NOMO-1 (cell line): ENCODE results near the gene TRIM9.

Source experiments
- DNase-seq, 2 experiments: peaks; one replicate each; lab custom pipeline; 2025; ENCODE audit not compliant: unreplicated experiment in 2 of 2; lab: John Stamatoyannopoulos, UW

The TRIM9 gene

GRCh38 chr14:51094901-51095853, at the start of gene TRIM9:
TRIM9 (minus strand) TSS chr14:51095105; CDS start chr14:51094939, 166 bp downstream.
- DNase-seq = peak; percentile 93 to 96

DNA sequence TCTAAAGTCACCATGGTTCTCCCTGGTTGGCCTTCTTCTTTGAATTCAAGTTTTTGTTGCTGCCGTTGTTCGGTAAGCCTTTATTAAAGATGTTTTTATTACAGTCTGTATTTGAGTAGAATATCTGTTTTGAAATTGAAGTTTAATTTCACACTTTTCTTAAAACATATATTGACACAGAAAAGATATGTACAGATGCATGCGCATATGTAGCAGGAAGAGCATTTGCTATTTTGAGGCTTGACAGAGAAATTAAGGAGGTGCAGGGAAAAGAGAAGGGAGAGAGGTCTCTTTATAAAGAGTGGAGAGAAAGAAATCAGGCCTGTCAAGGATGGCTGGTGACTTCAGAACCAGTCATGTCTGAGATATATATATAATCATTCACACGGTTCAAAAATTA, 46.0 kb upstream of the TRIM9 start:
- DNase-seq = no peak

GRCh38 chr14:51140338-51140737, 45.4 kb upstream of the TRIM9 start:
- no peak for DNase-seq

DNA sequence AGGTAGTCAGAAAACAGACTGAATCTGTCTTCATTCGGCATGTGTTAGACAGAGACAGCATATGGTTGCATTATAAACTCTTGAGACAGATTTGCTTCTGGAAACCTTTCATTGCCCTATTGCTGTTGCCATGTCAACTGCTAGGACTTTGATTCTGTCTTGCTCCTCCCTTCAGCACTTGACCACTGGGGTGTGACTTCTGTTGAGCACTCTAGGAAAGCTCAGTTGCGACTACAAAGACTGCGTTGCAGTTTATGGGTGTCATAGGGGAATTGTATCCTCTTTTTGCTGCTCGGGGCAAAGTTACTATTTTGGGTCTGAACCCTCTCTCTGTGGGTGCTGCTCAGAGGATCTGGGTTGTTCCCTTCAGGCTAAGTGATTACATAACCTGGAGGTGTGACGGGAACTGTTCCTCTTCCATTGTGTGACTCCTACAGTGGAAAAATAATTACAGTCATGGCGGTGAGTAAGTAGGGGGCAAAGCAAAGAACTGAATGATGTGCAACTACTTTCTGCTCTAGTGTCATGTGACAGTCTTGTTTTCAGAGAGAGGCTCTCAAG, 44.3 kb upstream of the TRIM9 start:
- DNase-seq = no peak

GRCh38 chr14:51138404-51139103, 43.6 kb upstream of the TRIM9 start:
- no peak for DNase-seq

GRCh38 chr14:51131516-51131915, 36.6 kb upstream of the TRIM9 start:
- DNase-seq = no peak

DNA sequence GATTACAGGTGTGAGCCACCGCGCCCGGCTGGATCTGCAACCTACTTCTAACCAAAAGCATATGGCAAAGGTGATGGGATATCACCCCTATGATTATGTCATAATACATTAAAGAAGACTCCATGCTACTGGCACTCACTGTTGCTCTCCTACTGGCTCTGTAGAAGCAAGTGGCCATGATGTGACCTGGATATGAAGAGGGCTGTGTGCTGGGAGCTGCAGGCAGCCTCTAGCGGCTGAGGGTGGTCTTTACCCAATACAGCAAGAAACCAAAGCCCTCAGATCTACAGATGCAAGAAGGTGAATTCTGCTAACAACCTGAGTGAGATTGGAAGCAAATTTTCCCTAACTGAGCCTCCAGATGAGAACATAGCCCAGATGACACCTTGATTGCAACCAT, 34.2 kb upstream of the TRIM9 start:
- no peak for DNase-seq

DNA sequence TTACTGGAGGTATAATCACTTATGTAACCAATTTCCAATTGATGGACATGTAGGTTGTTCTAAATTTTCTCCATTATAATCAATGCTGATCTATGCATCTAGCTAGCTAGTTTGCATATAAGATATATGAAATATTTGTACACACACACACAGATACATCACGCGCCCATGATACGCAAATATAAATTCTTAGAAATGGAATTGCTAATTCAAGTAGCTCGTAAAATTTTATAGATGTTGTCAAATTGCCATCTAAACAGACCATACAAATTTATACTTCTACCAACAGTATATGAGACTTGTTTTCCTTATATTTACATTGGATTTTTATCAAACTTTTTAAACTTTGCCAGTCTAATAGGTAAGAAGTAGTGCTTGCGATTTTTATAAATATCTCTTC, 29.1 kb upstream of the TRIM9 start:
- no peak for DNase-seq

- DNase-seq = peak; percentile 28 to 58
Measured at GRCh38 chr14:51121096-51121495, 26.2 kb upstream of the TRIM9 start.

DNA sequence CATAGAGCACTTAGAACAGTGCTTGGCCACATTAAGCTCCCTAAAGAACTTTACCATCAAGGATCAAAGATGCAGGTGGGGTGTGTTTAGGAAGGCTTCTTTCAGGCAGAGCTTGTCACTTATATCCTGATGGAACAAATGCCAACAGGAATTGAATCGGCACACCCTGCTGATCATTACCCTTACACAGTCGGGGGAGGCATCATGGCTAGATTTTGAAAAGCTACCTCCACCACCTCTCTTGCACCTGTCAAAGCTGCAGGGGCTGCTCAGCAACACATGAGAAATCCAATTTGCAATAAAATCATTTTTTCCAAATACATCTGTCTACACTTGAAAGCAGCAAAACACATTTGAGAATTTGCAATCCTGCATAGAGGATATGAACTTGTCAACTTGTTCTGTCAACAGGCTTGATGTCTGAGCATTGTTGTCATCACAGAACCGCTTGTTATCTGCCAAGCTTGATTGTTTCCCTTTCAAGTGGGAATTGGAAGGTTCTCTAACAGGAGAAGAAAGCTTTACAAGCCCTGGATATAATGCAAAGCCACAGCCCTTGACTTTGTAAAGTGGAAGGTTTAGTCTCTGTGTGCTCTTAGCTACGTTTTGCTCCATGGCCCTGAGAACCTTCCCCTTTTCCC, 24.6 kb upstream of the TRIM9 start:
- no peak for DNase-seq

DNA sequence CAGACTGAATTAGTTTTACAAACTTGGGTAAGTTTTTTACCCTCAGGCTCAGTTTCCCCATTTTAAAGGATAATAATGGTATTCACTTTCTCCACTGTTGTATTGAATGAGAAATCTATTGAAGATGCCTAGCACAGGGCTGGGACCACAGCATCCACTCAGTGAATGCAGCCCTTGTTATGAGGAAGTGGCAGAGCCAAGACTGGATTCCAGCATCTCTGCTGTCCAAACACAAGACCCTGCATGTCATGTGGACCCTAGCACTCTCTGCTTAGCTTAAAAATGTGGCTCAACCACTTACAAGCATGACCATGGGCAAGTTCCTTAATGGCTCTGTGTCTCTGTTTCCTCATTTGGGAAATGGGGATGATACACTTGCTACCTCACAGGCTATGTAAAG, 24.1 kb upstream of the TRIM9 start:
- no peak for DNase-seq

GRCh38 chr14:51117593-51117992, 22.7 kb upstream of the TRIM9 start:
- no peak for DNase-seq

- no peak for DNase-seq
Measured at GRCh38 chr14:51116682-51117081, 21.8 kb upstream of the TRIM9 start.

- no peak for DNase-seq
Measured at GRCh38 chr14:51109651-51110050, 14.7 kb upstream of the TRIM9 start.

DNA sequence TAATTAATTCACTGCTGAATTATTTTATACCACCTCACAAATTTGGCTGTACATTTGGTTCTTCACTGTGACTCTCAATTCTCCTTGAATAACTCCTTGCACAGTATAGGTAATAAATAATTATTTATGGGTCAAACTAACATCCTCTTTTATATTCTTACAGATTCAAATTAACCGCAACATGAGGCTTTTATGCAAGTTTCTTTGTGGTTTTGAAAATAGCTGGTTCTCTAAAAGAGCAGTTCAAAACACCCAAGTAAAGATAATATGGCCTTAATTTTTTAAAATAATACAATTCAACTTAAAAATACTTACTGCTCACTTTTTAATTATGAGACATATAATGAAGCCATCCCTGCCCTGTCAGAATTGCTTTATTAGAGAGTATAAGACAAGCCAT, 12.9 kb upstream of the TRIM9 start:
- DNase-seq = peak; percentile 23 to 89

DNA sequence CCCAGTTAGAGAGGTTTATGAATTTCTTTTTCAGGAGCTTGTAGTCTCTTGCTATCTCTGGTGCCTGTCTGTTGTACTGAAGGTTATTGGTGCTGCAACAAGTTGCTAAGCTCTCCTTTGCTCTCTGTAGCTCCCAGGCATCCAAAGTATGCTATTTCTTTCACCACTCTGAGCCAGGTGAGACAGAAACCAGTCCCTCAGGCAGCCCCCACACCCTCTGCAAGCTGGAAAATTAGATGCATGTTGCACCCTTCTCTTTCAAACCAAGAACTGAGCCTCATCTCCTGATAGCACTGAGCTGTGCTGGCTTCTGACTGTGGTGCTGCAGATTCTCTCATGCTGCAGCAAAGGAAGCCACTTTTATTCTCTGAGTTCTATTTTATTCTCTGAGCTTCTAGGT, 9.6 kb upstream of the TRIM9 start:
- no peak for DNase-seq

GRCh38 chr14:51097287-51097686, 2.4 kb upstream of the TRIM9 start:
- DNase-seq = no peak

- no peak for DNase-seq
Measured at GRCh38 chr14:51096870-51097269, 2.0 kb upstream of the TRIM9 start.

GRCh38 chr14:51095854-51096823, 1.2 kb upstream of the TRIM9 start:
- DNase-seq = no peak

DNA sequence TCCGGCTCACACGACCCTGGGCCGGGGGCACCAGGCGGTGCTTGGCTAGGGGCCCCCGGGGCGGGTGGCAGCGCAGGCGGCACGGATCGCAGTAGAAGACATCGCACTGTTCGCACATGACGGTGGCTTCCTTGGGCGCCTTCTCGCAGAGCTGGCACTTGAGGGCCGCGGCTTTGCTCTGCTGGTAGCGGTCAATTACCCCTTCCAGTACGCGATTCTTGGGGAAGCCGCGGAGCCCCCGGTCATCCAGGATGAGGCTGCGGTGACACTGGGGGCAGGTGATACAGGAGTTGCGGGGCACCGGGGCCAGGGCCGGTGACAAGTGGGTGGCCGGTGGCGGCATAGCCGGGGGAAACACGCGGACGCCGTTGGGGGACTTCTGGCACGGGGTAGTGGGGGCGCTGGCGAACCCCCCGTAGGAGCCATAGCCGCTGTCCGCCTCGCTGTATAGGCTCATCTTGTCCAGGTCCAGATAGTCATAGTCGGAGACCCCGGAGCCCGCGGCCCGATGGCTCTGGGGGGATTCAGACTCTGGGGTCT, 553 bp downstream of the TRIM9 start:
- DNase-seq = peak in 1 of 2 experiments; percentile 23
